Measurements from ENCODE around the gene RUBCNL.

- TF ChIP-seq CTCF (IDR thresholded peaks at IDR 0.05; ENCODE audit: control extremely low read depth in 1 of 3, insufficient read depth in 1 of 3, low read depth in 1 of 3, low read length in 3 of 3) (no peak), FOSL1 (IDR thresholded peaks at IDR 0.05; ENCODE audit: insufficient read depth, low read depth, low read length) (no peak), ASH2L (IDR thresholded peaks at IDR 0.05; ENCODE audit: low read length) (no peak), EP300 (IDR thresholded peaks at IDR 0.05; ENCODE audit: borderline replicate concordance in 1 of 2, low read depth in 2 of 2, low read length in 2 of 2) (no peak), POLR2A (IDR thresholded peaks at IDR 0.05; ENCODE audit: control extremely low read depth in 1 of 2, low read depth in 2 of 2, low read length in 2 of 2) (no peak), GTF2F1 (IDR thresholded peaks at IDR 0.05; ENCODE audit: borderline replicate concordance, low read depth, low read length) (no peak), ZNF274 (IDR thresholded peaks at IDR 0.05; ENCODE audit: borderline replicate concordance, extremely low read depth, low read length) (no peak), TAF1 (IDR thresholded peaks at IDR 0.05; ENCODE audit: low read depth, low read length) (no peak), NRF1 (IDR thresholded peaks at IDR 0.05; ENCODE audit: low read depth, low read length) (no peak), HDAC6 (IDR thresholded peaks at IDR 0.05; ENCODE audit: low read depth, low read length) (no peak), RAD21 (IDR thresholded peaks at IDR 0.05 in 1 of 2, conservative IDR thresholded peaks at IDR 0.05 in 1 of 2; ENCODE audit: low read depth in 2 of 2, low read length in 2 of 2) (no peak)
- TF ChIP-seq, protein P1, sequence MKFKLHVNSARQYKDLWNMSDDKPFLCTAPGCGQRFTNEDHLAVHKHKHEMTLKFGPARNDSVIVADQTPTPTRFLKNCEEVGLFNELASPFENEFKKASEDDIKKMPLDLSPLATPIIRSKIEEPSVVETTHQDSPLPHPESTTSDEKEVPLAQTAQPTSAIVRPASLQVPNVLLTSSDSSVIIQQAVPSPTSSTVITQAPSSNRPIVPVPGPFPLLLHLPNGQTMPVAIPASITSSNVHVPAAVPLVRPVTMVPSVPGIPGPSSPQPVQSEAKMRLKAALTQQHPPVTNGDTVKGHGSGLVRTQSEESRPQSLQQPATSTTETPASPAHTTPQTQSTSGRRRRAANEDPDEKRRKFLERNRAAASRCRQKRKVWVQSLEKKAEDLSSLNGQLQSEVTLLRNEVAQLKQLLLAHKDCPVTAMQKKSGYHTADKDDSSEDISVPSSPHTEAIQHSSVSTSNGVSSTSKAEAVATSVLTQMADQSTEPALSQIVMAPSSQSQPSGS (IDR thresholded peaks at IDR 0.05; ENCODE audit: low read length): no peak
- TF ChIP-seq, protein P2, sequence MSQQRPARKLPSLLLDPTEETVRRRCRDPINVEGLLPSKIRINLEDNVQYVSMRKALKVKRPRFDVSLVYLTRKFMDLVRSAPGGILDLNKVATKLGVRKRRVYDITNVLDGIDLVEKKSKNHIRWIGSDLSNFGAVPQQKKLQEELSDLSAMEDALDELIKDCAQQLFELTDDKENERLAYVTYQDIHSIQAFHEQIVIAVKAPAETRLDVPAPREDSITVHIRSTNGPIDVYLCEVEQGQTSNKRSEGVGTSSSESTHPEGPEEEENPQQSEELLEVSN (IDR thresholded peaks at IDR 0.05): no peak
These were observed 49.4 kb downstream of the RUBCNL start for GRCh38 chr13:46337700-46338099.

Measured in H1 (cell line).